Fibroblast of skin of left quadriceps (primary cell): ENCODE results near the gene BRSK2.
"Not testable (repeated sequence)": the region's sequence is repeated elsewhere in the genome, so short reads cannot be mapped to it uniquely, and the experiment has no call there.

ENCODE experiments used
- DNase-seq, 2 experiments: peaks; one replicate each; pipeline ENCODE4 v3.0.0-alpha.2; 2013; ENCODE audit warnings: low read depth in 2 of 2

BRSK2 gene

DNA sequence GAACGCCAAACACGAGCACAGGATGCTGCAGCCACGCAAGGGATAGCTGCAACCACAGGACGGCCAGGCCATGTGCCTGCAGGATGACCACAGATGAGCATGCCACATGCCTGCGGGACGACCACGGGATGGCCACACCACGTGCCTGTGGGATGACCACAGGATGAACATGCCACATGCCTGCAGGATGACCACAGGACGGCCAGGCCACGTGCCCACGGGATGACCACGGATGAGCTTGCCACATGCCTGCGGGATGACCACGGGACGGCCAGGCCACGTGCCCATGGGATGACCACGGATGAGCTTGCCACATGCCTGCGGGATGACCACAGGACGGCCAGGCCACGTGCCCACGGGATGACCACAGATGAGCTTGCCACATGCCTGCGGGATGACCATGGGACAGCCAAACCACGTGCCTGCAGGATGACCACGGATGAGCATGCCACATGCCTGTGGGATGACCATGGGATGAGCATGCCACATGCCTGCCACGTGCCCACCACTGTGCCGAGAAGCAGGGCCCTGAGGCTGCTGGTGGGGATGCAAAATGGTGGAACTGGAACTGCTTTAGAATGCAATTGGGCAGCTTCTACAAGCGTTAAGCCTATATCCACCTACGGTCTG lies 109.6 kb downstream of the BRSK2 start:
- no peak for DNase-seq

DNA sequence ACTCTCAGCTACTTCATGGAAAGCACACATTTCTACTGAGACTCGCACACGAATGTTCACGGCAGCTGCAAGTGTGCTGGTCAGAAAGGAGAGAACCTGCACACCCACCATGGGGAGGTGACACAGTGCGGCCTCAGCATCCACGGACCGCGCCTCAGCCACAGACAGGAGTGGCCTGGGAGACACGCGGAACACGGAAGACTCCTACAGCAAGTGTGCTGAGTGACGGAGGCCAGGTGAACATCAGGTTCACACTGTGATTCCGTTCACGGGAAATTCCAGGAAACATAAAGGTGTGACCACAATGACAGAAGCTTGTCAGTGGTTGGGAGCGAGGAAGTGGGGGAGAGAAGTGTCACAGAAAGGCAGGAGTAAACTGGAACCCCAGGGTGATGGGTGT lies 110.2 kb downstream of the BRSK2 start:
- DNase-seq: no peak

- DNase-seq: no peak
Observed at GRCh38 chr11:1500466-1501420, 111.0 kb downstream of the BRSK2 start.

DNA sequence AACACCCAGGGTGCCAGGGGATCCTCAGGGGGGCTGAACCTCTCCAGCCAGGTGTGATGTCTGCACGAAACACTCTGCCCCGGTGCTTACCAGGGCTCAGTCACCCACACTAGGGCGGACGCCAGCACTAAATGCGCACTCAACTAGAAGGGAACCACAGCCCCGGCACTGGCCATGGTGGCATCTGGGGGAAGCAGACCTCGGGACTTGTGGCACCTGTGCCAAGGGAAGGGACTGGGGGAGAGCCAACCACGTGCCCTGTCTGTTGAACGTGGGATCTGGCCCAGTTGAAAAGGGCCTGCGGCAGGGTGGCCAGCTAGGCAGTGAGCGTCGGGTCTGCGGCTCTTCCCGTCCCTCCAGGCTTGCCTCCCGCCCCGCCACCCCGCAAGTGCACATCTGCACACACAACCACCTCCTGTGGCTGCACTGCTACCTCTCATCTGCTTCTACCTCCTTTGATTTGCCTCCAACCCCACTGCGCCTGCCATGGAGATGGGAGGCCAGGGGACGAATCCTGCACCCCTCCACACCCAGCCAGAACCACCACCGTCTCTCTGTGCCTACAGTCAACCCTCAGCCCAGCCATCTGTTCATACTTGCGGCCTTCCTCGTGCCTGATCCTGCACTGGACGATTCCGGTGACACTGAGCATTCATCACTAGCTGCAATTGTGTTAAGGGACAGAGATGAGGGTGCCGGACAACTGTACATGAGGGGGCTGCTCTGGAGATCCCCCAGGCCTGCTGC lies 111.9 kb downstream of the BRSK2 start:
- DNase-seq: no peak

DNA sequence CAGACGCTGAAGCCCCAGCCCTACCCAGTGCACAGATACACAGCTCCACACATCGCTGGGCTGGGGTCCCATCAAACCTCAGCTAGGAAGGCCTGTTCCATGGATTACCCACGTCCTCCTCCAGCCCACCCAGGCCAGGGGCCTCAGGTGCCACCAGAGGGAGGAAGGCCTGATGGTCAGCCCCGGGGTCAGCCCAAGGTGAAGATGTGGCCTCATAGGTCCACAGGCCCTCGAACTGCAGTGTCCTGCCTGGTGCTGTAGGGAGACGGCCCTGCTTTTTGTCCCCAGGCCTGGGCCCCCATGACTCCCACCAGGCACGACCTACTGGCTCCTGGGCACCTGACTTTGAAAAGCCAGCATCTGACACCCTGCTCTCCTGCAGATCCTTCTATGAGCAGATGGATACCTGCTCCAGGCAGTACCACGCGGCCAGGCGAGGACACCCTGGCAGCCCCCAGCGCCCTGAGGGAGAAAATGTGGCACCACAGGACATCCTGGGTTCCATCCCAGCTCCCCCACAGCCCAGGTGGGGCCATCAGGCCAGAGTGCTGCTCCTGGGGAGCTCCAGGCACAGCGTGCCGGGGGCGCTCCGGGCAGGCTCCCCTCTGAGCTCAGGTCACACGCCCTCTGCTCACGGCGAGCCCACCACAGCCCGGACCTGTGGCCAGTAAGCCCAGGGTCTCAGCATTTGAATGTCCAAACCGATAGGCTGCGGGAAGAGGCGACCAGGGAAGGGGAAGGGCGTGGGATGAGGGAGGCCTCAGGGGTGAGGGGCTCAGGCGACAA lies 112.6 kb downstream of the BRSK2 start:
- DNase-seq: no peak

- no peak for DNase-seq
Observed at GRCh38 chr11:1502954-1503707, 113.4 kb downstream of the BRSK2 start.

- DNase-seq: no peak
Observed at GRCh38 chr11:1503708-1504104, 114.0 kb downstream of the BRSK2 start.

GRCh38 chr11:1504138-1504537 lies 114.4 kb downstream of the BRSK2 start:
- no peak for DNase-seq

DNA sequence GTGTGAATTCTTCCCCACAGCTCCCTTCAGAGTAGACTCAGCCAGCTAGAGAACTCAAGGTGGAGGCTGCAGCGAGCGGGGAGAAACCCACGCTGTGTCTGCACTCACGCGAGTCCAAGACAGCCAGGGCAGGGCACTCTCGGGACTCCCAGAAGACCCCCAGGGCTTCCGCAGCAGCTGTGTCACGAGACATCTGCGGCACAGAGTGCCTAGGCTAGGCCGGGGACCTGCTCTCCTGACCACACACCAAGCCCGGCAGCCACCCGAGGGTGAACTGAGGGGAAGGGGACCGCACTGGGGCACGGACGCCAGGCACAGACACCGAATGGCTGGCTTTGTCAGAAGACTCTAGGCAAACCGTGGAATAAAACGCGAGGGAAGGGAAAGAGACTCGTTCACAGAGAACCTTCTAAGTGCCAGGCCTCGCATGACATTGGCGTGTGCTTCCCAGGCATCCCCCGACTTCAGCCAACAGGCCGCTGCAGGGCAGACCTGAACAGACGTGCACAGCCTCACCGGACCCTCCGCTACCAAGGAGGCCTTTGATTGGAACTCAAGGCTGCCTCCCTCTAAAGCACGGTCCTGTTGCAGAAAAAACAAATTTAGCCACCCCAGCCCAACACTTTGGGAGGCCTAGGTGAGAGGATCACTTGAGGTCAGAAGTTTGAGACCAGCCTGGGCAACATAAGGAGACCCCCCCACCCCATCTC lies 115.0 kb downstream of the BRSK2 start:
- DNase-seq: no peak

GRCh38 chr11:1505480-1505879 lies 115.7 kb downstream of the BRSK2 start:
- DNase-seq: no peak

- DNase-seq: no peak
Observed at GRCh38 chr11:1506981-1507380, 117.2 kb downstream of the BRSK2 start.

DNA sequence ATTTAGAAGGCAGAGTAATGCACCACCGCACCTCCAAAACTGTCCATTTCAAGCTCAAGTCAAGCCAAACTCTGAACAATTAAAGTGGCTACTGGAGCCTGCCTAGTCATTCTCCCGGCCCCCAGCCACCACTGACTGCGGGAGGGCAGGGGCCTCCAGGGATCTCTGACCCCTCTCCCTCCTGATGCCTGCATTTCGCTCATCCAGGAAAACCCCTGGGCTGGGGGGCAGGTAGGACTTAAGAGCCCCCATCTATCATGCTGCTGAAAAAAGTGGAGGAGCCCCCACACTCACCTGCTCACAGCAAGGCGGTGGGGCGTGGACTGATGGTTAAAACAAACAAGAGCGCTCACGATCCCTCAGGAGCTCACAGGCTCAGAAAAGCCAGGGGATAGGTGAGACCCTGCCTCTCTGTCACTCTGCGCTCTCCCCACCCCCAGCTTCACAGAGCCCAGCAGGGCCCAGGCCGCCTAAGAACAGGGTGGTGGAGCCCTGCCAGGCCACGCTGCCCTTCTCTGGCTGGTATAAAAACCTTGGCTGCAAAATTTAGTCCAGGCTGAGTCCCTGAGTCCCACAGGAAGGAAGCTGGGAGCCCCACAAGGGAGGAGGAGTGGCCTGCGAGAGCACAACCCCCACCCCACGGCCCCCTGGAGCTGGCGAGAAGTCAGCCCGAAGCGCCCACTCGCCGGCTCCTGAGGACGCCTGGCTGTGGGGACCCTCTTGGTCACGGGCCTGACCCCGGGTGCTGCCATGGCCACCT lies 117.8 kb downstream of the BRSK2 start:
- no peak for DNase-seq

DNA sequence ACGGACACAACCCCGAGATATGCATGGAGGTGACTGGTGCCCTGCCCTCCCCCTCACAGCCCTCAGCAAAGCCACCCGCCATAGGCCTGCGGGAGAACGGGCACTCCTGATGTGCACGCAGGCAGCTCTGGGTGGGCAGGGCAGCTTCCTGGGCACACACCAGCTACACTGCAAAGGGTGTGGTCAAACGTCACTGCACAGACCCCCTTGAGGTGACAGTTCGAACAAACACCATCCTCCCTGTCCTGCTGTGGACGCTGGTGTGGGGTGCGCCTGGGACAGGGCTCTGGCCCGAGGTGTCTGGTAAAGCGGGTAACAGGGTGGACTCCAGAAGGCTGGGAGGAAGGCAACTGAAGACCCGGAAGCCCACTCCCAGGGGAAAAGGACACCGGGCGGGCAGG lies 118.8 kb downstream of the BRSK2 start:
- no peak for DNase-seq

- no peak for DNase-seq
Observed at GRCh38 chr11:1508986-1509385, 119.3 kb downstream of the BRSK2 start.

DNA sequence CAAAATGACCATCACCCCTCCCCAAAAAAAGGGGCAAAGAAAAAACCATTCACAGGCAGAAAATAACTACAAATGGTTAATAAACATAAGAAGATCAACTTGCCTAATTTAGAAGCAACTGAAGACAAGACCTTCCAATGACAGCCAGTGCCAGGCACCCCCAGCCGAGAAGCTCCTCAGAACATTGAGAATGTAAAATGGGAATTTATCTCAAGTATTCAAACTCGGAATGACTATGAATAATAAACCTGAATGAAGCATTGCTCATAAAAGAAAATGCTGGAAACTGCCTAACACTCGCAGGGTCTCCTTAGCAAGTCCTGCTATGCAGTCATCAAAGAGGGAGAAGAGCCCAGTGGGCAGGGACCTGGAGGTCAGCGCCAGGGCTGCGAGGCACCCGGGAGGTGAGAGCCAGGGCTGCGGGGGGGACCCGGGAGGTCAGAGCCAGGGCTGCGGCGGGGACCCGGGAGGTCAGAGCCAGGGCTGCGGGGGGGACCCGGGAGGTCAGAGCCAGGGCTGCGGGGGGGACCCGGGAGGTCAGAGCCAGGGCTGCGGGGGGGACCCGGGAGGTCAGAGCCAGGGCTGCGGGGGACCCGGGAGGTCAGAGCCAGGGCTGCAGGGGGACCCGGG lies 120.0 kb downstream of the BRSK2 start:
- DNase-seq: no peak

DNA sequence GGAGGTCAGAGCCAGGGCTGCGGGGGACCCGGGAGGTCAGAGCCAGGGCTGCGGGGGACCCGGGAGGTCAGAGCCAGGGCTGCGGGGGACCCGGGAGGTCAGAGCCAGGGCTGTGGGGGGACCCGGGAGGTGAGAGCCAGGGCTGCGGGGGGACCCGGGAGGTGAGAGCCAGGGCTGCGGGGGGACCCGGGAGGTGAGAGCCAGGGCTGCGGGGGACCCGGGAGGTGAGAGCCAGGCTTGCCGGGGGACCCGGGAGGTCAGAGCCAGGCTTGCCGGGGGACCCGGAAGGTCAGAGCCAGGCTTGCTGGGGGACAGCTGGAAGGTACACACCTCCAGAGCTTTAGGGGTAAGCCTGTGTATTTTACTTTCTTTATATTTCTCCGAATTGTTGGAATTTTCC lies 120.6 kb downstream of the BRSK2 start:
- DNase-seq: not testable (repeated sequence)

GRCh38 chr11:1510928-1511327 lies 121.2 kb downstream of the BRSK2 start:
- DNase-seq: no peak

GRCh38 chr11:1511937-1512496 lies 122.3 kb downstream of the BRSK2 start:
- no peak for DNase-seq
